CD4-positive, alpha-beta T cell treated with Interleukin-6 at 100 ng/mL for 8 hours (primary cell): ENCODE data around the gene THRSP.
"Not testable (repeated sequence)": the region's sequence is repeated elsewhere in the genome, so short reads cannot be mapped to it uniquely, and the experiment has no call there.

Experiments
- DNase-seq: peaks from one replicate; pipeline ENCODE4 v3.0.0-alpha.2; 2020; ENCODE audit warnings: mixed read lengths, low spot score

Gene THRSP, protein sequence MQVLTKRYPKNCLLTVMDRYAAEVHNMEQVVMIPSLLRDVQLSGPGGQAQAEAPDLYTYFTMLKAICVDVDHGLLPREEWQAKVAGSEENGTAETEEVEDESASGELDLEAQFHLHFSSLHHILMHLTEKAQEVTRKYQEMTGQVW

DNA sequence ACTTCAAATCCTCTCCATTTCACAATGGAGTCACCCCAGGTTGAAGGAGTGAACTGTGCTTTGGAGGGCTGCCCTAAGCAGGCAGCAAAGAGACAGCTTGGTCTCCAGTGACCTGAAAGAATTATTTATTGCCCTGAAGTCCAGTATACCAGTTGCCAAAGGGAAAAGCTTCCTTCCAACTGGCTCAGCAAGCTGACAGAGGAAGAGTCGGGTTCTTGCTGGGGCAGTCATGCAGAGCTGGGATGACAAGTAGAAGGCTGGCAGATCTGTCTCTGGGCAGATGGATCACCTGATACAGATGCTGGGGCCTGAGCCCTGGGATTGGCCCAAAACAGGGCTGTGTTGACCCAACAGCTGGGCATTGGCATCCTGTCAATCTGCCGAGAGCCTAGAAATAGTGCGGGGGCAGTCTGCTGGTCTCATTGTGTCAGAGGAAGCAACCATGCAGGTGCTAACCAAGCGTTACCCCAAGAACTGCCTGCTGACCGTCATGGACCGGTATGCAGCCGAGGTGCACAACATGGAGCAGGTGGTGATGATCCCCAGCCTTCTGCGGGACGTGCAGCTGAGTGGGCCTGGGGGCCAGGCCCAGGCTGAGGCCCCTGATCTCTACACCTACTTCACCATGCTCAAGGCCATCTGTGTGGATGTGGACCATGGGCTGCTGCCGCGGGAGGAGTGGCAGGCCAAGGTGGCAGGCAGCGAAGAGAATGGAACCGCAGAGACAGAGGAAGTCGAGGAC is at the start of gene THRSP:
Gene THRSP (plus strand): TSS at position 422 of the 742 bp plus-strand sequence. CDS start 21 bp downstream, at position 443.
- no peak for DNase-seq

DNA sequence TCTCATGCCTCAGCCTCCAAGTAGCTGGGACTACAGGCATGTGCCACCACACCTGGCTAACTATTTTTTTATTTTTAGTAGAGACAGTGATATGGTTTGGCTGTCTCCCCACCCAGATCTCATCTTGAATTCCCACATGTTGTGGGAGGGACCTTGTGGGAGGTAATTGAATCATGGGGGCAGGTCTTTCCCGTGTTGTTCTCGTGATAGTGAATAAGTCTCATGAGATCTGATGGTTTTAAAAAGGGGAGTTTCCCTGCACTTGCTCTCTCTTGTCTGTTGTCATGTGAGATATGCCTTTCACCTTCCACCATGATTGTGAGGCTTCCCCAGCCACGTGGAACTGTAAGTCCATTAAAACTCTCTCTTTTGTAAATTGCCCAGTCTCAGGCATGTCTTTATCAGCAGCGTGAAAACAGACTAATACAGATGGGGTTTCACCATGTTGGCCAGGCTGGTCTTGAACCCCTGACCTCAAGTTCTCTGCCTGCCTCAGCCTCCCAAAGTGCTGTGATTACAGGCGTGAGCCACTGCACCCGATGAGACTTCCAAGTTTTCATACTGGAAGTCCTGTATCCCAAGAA is 48.6 kb upstream of the THRSP start:
- DNase-seq, result not testable (repeated sequence)

DNA sequence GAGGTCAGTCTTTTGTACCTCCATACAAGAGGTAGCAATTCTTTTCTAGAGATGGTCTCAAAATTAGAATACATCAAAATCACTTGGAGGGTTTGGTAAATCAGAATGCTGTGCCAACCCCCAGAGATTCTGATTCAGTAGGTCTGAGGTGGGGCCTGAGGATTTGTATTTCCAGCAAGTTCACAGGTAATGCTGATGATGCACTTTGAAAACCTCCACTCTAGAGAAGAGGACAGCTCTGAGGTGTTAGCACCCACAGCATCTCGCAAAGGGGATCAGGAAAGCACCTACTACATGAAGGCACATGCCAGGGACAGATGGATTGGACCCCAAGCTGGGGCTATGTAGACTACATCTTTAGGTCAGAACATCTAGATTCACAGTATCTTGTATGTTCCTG is 47.8 kb upstream of the THRSP start:
- no peak for DNase-seq

DNA sequence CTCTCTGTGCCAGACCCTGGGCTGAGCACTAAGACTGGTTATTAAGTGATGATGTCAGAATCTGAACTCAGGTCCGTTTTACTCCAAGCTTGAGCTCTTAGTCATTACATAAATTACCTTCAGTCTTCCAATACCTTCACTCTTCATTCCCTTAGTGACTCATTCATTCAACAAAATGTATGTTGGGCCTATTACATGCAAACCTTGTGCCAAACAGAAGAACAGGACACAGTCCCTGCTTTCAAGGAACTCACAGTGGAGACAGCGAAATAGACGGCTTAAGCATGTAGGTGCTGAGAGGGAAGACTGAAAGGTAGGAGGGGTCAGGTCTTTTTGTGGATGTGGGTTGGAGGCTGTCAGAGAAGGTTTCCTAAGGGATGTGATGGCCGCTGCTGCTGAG is 43.9 kb upstream of the THRSP start:
- DNase-seq, result no peak

DNA sequence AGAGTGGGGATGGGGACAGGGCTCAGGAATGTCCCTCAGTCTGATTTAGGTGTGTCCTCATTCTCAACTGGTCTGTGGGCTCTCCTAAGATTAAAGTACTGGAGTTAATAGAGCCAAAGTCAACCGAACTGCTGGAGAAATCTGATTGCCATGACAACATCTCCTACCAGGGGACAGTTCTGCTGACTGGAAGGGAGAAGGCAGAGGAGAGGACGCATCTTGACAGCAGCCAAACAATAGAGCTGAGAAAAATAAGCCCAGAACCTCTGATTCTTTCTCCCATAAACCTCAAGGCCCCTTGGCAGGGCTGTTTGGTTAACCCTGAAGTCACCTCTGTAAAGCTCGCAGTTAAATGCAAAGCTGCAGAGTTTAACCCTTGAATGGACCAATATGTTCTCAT is 43.4 kb upstream of the THRSP start:
- no peak for DNase-seq

DNA sequence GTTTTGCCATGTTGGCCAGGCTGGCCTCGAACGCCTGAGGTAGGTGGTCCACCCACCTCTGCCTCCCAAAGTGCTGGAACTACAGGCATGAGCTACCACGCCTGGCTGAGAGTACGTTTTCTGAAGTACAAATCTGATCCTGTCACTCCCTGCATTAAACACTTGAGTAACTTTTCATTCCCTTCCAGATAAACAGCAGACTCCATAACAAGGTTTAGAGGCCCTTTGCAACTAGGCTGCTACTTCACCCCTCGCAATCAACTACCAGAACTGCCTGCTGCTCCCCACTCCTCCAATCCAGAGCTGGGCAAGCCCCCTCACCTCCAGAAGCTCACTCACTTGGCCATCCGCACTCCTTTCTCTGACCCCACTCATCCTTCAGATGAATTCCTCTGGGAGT is 42.0 kb upstream of the THRSP start:
- DNase-seq, result no peak

DNA sequence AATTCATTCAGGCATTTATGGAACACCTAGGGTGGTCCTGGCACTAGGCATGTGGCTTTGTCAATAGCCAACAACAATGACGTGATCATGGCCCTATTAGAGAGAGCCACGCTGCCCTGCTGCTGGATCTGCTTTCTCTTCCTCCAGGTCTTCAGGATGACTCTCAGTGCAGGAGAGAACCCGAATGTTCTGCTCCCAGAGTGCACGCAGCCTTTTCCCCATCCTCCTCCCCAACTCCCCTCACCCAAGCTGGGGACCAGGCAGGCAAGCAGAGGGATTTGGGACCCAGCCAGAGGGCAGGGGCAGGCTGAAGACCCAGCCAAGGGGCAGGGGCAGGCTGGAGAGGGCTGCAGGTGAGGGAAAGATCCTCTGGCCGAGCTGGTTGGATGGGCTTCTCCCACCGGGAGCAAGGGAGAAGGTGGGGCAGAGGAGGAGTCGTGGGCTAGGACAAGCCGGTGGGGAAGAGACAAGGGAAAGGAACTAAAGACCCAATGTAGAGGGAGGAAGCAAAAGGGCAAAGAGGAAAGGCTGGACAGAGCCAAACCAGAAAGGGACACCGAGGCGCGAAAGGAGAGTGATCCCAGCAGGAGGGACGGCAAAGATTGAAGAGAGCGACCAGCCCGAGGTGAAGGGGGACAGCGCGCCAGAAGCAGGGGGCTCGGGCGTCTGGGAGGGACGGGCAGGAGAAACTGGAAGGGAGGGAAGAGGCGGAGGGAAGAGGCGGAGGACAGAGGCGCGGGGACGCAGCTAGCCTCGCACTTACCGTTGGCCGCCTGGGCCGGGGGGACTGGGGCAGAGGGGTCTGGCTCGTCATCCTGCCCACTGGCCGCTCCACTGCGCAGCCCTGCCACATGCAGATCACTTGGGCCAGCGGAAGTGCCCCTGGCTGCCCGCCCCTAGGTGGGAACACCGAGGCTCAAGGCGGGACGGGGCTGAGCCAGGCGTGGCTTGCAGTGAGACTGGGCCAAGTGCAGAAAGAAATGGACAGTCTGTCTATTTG is 41.0 kb upstream of the THRSP start, which contains the start of gene KCTD14:
Gene KCTD14 (minus strand): TSS at position 880 of the 1,000 bp plus-strand sequence. CDS start 27 bp downstream, at position 853.
- no peak for DNase-seq

DNA sequence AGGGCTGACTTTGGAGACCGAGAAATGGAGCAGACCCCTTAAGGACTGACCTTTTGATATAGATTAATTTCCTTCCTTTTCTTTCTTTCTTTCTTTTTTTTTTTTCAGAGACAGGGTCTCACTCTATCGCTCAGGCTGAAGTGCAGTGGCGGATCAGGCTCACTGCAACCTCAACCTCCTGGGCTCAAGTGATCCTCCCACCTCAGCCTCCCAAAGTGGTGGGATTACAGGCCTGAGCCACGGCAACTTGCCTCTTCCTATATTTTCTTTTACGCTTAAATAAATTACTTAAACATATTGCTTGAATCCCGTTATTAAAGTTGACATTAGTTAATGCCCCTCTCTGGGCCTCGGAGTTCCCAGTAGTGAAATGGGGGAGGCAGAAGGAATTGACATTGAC is 40.2 kb upstream of the THRSP start:
- DNase-seq, result no peak

DNA sequence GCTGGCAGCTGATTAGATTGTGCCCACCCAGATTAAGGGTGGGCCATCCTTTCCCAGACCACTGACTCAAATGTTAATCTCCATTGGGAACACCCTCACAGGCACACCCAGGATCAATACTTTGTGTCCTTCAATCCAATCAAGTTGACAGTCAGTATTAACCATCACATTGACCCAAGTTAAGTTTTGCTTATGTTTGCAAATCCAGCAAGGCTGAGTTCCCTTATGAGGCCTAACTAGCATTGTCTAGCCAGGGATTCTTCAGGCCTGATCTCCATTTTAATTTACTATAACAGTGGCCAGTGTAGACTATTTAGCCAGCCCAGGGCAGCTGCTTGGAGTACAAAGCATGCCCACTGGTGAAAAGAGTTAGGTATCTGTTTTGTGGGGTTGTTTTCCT is 38.3 kb upstream of the THRSP start:
- no peak for DNase-seq

DNA sequence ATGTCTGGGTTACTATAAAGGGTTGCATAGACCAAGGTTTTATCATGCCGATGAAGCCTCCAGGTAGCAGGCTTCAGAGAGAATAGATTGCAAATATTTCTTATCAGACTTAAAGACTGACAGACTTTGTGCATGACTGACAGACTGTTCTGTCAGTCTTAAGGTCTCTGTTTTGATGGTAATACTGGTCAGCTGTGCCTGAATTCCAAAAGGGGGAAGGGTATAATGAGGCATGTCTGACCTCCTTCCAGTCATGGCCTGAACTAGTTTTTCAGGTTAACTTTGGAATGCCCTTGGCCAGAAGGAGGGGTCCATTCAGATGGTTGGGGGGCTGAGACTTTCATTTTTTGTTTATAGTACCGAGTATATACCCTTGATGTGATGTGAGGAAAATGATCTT is 35.9 kb upstream of the THRSP start:
- no peak for DNase-seq

DNA sequence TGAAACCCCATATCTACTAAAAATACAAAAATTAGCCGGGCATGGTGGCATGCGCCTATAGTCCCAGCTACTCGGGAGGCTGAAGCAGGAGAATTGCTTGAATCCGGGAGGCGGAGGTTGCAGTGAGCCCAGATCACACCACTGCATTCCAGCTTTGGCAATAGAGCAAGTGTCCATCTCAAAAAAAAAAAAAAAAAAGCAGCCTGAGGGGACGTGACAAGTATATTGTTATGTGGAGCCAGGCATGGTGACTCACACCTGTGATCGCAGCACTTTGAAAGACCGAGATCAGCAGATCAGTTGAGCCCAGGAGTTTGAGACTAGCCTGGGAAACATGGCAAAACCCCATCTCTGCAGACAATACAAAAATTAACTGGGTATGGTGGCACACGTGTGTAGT is 35.2 kb upstream of the THRSP start:
- DNase-seq, result not testable (repeated sequence)

DNA sequence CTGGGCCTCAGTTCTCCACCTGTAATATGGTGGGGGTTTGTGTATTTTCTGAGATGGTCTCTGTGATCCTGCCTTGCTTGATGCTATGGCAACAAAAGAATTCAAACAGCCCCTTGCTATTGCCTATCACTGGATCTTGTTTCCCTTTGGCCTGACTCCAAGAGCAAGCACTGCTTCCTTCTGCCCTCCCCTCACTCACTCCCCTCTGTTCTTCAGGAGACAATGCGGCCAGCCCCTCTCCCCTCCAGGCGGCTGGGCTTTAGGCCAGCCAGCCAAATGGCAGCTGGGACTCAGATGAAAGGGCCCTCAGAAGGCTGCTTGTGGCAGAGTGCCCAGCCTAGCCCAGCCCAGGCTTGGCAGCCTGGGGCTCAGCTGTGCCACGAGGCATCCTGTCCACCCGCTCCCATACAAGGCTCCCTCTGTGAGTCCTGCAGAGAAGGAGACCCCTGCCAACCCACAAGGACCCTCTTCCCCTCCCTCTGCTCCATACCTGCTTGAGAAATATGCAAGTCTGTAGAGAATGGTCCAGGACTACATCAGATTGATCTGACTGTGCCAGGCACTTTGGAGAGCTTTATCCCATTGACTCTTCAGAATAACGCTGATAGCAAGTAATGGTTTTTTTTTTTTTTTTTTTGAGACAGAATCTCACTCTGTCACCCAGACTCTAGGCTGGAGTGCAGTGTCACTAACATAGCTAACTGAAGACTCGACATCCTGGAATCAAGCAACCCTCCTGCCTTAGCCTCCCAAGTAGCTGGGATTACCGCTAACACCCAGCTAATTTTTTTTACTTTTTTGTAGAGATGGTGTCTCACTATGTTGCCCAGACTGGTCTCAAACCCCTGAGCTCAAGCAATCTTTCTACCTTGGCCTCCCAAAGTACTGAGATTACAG is 33.0 kb upstream of the THRSP start:
- DNase-seq, result no peak

DNA sequence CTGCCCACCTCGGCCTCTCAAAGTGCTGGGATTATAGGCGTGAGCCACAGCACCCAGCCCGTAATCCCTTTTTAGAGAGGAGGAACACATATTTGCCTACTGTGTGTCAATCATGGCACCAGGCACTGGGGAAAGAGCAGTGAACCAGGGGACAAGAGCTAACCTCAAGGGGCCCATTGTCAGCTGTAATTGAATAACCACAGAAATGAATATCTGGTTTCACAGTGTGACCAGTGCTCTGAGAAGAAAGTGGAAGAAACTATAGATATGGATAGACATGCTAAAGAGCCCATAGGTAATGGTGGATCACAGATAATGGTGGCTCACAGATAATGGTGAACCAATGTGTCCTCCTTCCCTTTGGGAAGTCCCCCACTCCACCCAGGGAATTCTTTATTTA is 32.0 kb upstream of the THRSP start:
- DNase-seq, result no peak

DNA sequence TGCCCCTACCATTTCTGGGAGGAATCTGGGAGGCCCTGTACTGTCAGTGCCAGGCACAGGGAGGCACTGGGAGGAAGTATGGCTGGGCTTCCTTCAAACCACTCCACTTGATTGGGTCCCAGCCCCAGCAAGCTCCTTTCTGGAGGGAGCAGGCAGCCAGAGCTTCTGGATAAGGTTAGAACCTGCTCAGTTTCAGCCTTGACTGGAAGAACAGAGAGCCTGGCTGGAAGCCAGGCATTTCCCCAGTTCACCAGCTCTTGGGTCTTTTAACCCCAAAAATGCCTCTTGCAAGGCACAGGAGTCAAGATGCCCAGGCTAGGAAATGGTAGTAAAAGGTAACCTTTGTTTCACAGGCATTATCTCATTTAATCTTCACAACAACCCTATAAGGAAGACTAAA is 31.6 kb upstream of the THRSP start:
- DNase-seq, result no peak

DNA sequence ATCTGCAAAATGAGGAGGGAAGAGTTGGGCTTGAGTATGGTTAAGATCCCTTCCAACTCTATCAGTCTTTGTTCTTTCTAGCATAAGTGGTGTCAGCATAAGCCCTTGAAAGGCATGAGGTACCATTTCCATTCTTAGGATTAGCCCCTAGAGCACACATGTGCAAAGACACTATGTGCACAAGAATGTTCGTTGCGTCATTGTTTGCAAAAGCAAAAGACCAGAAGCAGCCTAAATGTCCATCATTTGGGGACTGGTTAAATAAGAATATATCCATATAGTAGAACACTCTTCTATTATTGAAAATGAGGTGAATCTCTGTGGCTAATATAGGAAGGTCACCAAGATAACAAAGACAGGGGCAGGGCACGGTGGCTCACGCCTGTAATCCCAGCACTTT is 30.6 kb upstream of the THRSP start:
- DNase-seq, result no peak

DNA sequence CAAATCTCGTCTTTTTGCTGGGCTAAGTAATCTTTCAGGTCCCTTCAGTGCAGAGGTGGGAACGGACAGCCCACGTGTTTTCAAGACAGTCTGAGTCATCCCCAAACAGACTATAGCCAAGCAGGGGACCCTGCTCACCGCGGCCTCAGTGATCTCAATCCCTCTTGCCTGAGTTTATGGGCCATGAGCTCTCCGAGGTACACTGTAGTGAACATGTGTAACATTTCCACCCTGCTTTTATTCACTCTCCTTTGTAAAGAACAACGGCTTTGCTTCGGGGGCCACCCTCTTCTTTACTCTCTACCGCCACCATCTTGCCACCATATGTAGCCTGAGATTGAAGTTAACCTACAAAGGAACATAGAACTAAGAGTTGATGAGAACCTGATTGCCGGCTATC is 29.0 kb upstream of the THRSP start:
- no peak for DNase-seq

DNA sequence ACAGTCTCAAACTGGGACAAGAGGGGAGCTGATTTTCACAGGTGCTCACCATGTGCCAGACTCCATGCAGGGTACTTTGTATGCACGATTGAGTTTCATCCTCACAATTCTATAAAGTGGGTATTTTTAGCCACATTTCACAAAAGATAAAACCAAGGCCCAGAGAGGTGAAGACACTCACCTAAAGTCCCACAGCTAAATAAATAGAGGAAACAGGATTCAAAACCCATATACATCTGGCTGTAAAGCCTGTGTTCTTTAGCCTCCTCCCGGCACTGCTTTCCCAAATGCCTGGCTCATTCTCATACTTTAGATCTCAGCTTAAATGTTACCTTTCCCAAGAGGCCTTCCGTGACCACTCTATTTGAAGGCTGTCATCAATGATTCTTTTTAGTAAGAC is 27.3 kb upstream of the THRSP start:
- no peak for DNase-seq

DNA sequence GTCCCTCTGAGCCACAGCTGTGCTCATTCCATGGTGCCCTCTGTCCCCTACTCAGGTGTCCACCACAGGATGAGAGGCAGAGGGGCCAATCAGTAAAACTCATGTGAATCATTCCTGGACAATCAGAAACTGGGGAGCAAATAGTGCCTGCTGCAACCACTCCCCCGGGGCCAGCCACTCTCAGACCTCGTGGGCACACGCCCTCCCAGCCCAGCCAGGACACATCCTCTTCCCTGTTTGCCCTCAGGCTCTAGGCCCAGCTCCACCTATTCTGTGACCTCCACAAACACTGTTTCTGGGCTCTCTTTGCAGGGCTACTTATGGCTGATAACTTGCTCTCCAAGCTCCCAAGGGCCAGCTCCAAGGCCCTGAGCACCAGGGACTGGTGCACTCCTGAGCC is 26.6 kb upstream of the THRSP start:
- no peak for DNase-seq

DNA sequence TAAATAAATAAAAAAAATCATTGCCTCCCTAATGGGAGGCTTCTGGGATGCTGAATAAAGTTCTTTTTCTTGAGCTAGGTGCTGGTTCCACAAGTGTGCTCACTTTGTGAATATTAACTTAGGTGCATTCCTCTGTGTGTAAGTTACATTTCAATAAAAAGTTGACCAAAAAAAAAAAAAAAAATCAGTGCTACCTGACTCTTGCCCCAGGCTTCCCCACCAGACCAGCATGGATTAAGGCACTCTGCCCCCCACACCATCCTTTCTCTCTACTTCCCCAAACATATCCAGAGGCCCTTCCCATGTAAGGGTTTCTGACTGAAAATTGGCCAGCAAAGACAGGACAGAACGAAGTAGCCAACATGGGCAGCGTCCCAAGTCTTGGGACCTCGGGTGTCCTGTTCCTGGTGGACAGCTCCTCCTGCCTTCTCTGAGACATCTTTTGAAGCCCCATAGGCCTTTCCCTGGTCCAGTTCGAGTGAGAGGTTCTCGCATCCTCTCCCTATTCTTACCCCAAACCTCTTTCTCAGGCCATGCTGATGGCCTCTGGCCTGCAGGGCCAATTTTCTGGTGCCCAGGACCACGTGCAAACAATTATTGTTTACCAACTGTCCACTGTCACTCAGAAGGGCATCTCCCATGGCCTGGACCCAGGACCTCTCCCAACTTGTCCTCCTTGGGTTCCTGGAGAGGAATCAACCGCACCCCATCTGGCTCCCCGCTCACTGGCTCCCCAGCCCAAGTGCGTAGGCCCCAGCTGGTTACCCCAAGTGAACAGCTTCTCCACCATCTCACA is 25.6 kb upstream of the THRSP start:
- DNase-seq, result no peak

DNA sequence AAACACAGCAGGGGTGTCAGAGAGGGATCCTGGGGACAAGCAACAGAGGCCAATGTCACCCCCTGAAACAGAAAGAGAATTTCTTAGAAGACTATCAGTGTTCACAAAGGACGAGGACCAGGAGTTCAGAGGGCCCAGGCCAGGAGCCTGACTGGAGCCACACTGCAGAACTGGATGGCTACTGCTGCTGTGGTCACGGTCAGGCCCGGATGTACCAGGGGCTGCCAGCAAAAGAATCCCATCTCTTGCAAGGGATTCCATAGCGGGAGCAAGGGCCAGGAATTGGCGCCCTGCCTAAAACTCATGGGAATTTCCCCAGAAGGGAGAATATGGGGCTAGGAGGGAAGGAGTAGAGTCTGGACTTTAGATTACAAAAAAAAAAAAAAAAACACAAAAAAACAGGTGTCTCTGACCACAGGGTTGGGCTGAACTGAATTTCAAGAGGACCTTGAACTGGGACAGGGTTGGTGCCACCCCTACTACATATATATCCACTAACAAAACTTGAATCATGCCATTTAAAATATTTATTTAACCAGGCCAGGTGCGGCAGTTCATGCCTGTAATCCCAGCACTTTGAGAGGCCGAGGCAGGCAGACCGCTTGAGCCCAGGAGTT is 24.9 kb upstream of the THRSP start:
- no peak for DNase-seq
